ENCODE data around the gene DNAJC1.
A peak's percentile ranks its signal among the peaks of the same experiment; 100 is the strongest.
"Not testable (repeated sequence)": the region's sequence is repeated elsewhere in the genome, so short reads cannot be mapped to it uniquely, and the experiment has no call there.

The DNAJC1 gene

GRCh38 chr10:22003177-22003963, at the start of gene DNAJC1:
Gene DNAJC1 (minus strand): TSS chr10:22003730. CDS start chr10:22003434, 296 bp downstream.
- DNase-seq (ENCODE audit: low read depth in 2 of 2), result peak; percentile 98

GRCh38 chr10:22053048-22053447, 49.5 kb upstream of the DNAJC1 start:
- DNase-seq (ENCODE audit: low read depth in 2 of 2), result no peak

- DNase-seq (ENCODE audit: low read depth in 2 of 2), result no peak
Measured at GRCh38 chr10:22049635-22050034, 46.1 kb upstream of the DNAJC1 start.

GRCh38 chr10:22047812-22048211, 44.3 kb upstream of the DNAJC1 start:
- DNase-seq (ENCODE audit: low read depth in 2 of 2), result no peak

GRCh38 chr10:22043327-22043633, 39.8 kb upstream of the DNAJC1 start:
- DNase-seq (ENCODE audit: low read depth in 2 of 2), result no peak

- no peak for DNase-seq (ENCODE audit: low read depth in 2 of 2)
Measured at GRCh38 chr10:22042557-22043326, 39.2 kb upstream of the DNAJC1 start.

GRCh38 chr10:22034333-22034732, 30.8 kb upstream of the DNAJC1 start:
- no peak for DNase-seq (ENCODE audit: low read depth in 2 of 2)

GRCh38 chr10:22032268-22032667, 28.7 kb upstream of the DNAJC1 start:
- DNase-seq (ENCODE audit: low read depth in 2 of 2), result not testable (repeated sequence)

- no peak for DNase-seq (ENCODE audit: low read depth in 2 of 2)
Measured at GRCh38 chr10:22030421-22030820, 26.9 kb upstream of the DNAJC1 start.

GRCh38 chr10:22029445-22030236, 26.1 kb upstream of the DNAJC1 start:
- DNase-seq (ENCODE audit: low read depth in 2 of 2), result no peak

- no peak for DNase-seq (ENCODE audit: low read depth in 2 of 2)
Measured at GRCh38 chr10:22027364-22028238, 24.1 kb upstream of the DNAJC1 start.

GRCh38 chr10:22026287-22026686, 22.8 kb upstream of the DNAJC1 start:
- no peak for DNase-seq (ENCODE audit: low read depth in 2 of 2)

- no peak for DNase-seq (ENCODE audit: low read depth in 2 of 2)
Measured at GRCh38 chr10:22023508-22023907, 20.0 kb upstream of the DNAJC1 start.

GRCh38 chr10:22022257-22023032, 18.9 kb upstream of the DNAJC1 start:
- no peak for DNase-seq (ENCODE audit: low read depth in 2 of 2)

GRCh38 chr10:22021144-22021543, 17.6 kb upstream of the DNAJC1 start:
- DNase-seq (ENCODE audit: low read depth in 2 of 2), result not testable (repeated sequence)

- DNase-seq (ENCODE audit: low read depth in 2 of 2), result no peak
Measured at GRCh38 chr10:22017283-22018020, 13.9 kb upstream of the DNAJC1 start.

GRCh38 chr10:22016046-22016705, 12.6 kb upstream of the DNAJC1 start:
- no peak for DNase-seq (ENCODE audit: low read depth in 2 of 2)

- DNase-seq (ENCODE audit: low read depth in 2 of 2), result no peak
Measured at GRCh38 chr10:22010973-22011408, 7.5 kb upstream of the DNAJC1 start.

GRCh38 chr10:22010539-22010938, 7.0 kb upstream of the DNAJC1 start:
- no peak for DNase-seq (ENCODE audit: low read depth in 2 of 2)
